GM12878 (cell line): ENCODE results near the gene CCDC187.

Experiments used
- CTCF ChIP-seq, 3 experiments: IDR thresholded peaks in 2 of 3; conservative IDR thresholded peaks in 1 of 3; 2 replicates each; pipeline ENCODE4 v1.5.1; 2011; ENCODE audit warnings: low read depth in 3 of 3, low read length in 3 of 3, mild to moderate bottlenecking in 3 of 3, control low read depth in 2 of 3, moderate library complexity in 2 of 3, inconsistent platforms in 1 of 3, mixed read lengths in 1 of 3; ENCODE audit not compliant: control insufficient read depth in 2 of 3, insufficient read depth in 1 of 3; ENCODE audit errors: extremely low read depth in 1 of 3
- EZH2 ChIP-seq: IDR thresholded peaks from 2 replicates; pipeline ENCODE4 v1.6.1; 2012; ENCODE audit warnings: low read depth, mild to moderate bottlenecking, control low read depth, inconsistent platforms, low read length, borderline replicate concordance; ENCODE audit not compliant: control insufficient read depth
- GATAD2B ChIP-seq: fragments of 450-650 bp; conservative IDR thresholded peaks from 2 replicates; pipeline ENCODE4 v1.6.1; 2017; ENCODE audit warnings: low read depth, mild to moderate bottlenecking, moderate library complexity
- HDAC6 ChIP-seq: fragments of 200-600 bp; sonication (generic); IDR thresholded peaks from one replicate; pipeline ENCODE4 v1.8.0; 2017; ENCODE audit warnings: antibody characterized with exemption; ENCODE audit not compliant: unreplicated experiment
- MTA3 ChIP-seq: IDR thresholded peaks from 2 replicates; pipeline ENCODE4 v1.6.1; 2012; ENCODE audit warnings: low read length, inconsistent platforms, borderline replicate concordance
- POLR2A ChIP-seq: IDR thresholded peaks from 2 replicates; pipeline ENCODE4 v1.6.1; 2011; ENCODE audit warnings: low read depth, mild to moderate bottlenecking, low read length
- RAD21 ChIP-seq: IDR thresholded peaks from 2 replicates; pipeline ENCODE4 v1.6.1; 2011; ENCODE audit warnings: mild to moderate bottlenecking, low read depth, low read length, moderate library complexity; ENCODE audit not compliant: insufficient read depth
- STAT1 ChIP-seq: fragments of 450-650 bp; conservative IDR thresholded peaks from 2 replicates; pipeline ENCODE4 v1.6.1; 2014; ENCODE audit warnings: antibody characterized with exemption, mild to moderate bottlenecking
- ZBTB11 ChIP-seq: fragments of 450-650 bp; formaldehyde crosslinking; IDR thresholded peaks from 2 replicates; pipeline ENCODE4 v1.5.0; 2022; ENCODE audit warnings: mild to moderate bottlenecking, missing genetic modification characterization
- TF ChIP-seq, protein P1 (sequence below): fragments of 450-650 bp; conservative IDR thresholded peaks from 2 replicates; pipeline ENCODE4 v1.6.1; 2017; ENCODE audit warnings: mild to moderate bottlenecking, moderate library complexity
- TF ChIP-seq, protein P2 (sequence below): fragments of 450-650 bp; IDR thresholded peaks from 2 replicates; pipeline ENCODE4 v1.6.1; 2017; ENCODE audit warnings: mild to moderate bottlenecking

DNA sequence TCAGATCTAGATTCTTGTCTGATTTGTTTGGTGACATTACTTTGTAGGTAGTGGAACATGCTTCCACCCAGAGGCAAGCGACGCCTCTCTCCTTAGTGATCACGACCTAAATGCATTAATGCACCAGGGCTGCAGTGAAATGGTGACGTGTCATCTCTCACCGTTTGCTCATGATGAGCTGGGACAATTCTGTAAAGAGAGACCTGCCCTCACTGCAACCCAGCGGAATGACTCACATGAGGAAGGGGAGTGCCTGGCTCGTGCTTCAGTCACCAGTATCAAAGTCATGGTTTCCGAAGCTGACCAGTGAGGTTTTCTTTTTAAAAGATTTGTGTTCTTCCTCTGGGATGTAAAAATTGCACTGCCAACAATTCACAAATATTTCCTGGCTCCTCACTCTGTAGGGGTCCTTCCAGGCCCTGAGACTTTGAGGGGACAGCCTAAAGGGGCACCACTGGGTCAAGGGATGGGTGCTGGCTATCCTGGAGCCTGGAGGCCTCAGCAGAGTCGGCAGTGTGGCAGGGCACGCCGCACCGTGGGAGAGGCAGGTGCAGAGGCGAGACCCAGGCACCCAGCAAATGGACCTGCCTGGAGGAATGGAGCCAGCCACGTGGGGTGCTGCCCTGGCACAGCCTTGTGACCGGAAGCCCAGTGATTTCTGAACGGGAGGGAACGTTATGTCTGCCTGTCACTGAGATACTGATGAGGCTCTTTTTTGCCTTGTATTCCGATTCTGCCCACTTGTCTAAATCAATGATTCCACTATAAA lies 75.6 kb downstream of the CCDC187 start:
- TF ChIP-seq STAT1 (no peak), MTA3 (no peak), EZH2 (no peak), RAD21 (no peak), POLR2A (no peak), GATAD2B (no peak), ZBTB11 (CRISPR knock-in tag) (no peak), HDAC6 (no peak), CTCF (IDR thresholded peaks at IDR 0.05 in 2 of 3, conservative IDR thresholded peaks at IDR 0.05 in 1 of 3; ENCODE audit: control insufficient read depth in 2 of 3, extremely low read depth in 1 of 3, insufficient read depth in 1 of 3, low read depth in 3 of 3, low read length in 3 of 3) (no peak)
- TF ChIP-seq, protein P1, sequence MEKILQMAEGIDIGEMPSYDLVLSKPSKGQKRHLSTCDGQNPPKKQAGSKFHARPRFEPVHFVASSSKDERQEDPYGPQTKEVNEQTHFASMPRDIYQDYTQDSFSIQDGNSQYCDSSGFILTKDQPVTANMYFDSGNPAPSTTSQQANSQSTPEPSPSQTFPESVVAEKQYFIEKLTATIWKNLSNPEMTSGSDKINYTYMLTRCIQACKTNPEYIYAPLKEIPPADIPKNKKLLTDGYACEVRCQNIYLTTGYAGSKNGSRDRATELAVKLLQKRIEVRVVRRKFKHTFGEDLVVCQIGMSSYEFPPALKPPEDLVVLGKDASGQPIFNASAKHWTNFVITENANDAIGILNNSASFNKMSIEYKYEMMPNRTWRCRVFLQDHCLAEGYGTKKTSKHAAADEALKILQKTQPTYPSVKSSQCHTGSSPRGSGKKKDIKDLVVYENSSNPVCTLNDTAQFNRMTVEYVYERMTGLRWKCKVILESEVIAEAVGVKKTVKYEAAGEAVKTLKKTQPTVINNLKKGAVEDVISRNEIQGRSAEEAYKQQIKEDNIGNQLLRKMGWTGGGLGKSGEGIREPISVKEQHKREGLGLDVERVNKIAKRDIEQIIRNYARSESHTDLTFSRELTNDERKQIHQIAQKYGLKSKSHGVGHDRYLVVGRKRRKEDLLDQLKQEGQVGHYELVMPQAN, result no peak
- TF ChIP-seq, protein P2, sequence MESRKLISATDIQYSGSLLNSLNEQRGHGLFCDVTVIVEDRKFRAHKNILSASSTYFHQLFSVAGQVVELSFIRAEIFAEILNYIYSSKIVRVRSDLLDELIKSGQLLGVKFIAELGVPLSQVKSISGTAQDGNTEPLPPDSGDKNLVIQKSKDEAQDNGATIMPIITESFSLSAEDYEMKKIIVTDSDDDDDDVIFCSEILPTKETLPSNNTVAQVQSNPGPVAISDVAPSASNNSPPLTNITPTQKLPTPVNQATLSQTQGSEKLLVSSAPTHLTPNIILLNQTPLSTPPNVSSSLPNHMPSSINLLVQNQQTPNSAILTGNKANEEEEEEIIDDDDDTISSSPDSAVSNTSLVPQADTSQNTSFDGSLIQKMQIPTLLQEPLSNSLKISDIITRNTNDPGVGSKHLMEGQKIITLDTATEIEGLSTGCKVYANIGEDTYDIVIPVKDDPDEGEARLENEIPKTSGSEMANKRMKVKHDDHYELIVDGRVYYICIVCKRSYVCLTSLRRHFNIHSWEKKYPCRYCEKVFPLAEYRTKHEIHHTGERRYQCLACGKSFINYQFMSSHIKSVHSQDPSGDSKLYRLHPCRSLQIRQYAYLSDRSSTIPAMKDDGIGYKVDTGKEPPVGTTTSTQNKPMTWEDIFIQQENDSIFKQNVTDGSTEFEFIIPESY, result no peak
